KMS-11 (cell line): Measurements from ENCODE around the gene COBL.

Experiments used
- H2AFZ ChIP-seq: fragments of 200-600 bp; sonication (generic); 2 replicates; pipeline ENCODE4 v1.6.1; 2016; ENCODE audit warnings: antibody characterized with exemption, mixed run types, low read depth
- H3K27ac ChIP-seq: fragments of 200-600 bp; sonication (generic); 2 replicates; pipeline ENCODE4 v1.6.1; 2016; ENCODE audit warnings: mild to moderate bottlenecking, mixed run types
- H3K27me3 ChIP-seq: fragments of 200-600 bp; sonication (generic); 2 replicates; pipeline ENCODE4 v1.6.1; 2017; ENCODE audit warnings: mild to moderate bottlenecking, low read depth, mixed run types, moderate library complexity; ENCODE audit not compliant: insufficient read depth
- H3K36me3 ChIP-seq: fragments of 200-600 bp; sonication (generic); 2 replicates; pipeline ENCODE4 v1.6.1; 2017; ENCODE audit warnings: mild to moderate bottlenecking, mixed run types; ENCODE audit not compliant: insufficient read depth
- H3K4me1 ChIP-seq: fragments of 200-600 bp; sonication (generic); 2 replicates; pipeline ENCODE4 v1.6.1; 2016; ENCODE audit warnings: mild to moderate bottlenecking, low read depth, mixed run types; ENCODE audit not compliant: poor library complexity, severe bottlenecking
- H3K4me2 ChIP-seq: fragments of 200-600 bp; sonication (generic); 2 replicates; pipeline ENCODE4 v1.7.0; 2016; ENCODE audit warnings: mild to moderate bottlenecking, mixed run types
- H3K4me3 ChIP-seq: fragments of 200-600 bp; sonication (generic); IDR thresholded peaks from 2 replicates; pipeline ENCODE4 v1.6.1; 2017; ENCODE audit warnings: low read depth, low read length, mixed read lengths; ENCODE audit not compliant: insufficient read depth
- H3K79me2 ChIP-seq: fragments of 200-600 bp; sonication (generic); 2 replicates; pipeline ENCODE4 v1.6.1; 2016; ENCODE audit warnings: low read depth, mixed run types; ENCODE audit not compliant: insufficient read depth
- H3K9ac ChIP-seq: fragments of 200-600 bp; sonication (generic); 2 replicates; pipeline ENCODE4 v1.6.1; 2016; ENCODE audit warnings: mild to moderate bottlenecking, mixed run types
- H4K20me1 ChIP-seq: fragments of 200-600 bp; sonication (generic); 2 replicates; pipeline ENCODE4 v1.6.1; 2016; ENCODE audit warnings: mild to moderate bottlenecking, mixed run types; ENCODE audit not compliant: insufficient read depth
- TF ChIP-seq, protein P1 (sequence below): fragments of 200-600 bp; sonication (generic); conservative IDR thresholded peaks from 2 replicates; pipeline ENCODE4 v1.6.1; 2017; ENCODE audit warnings: low read depth, mild to moderate bottlenecking, antibody characterized with exemption, low read length, moderate library complexity, mixed read lengths

COBL gene

DNA sequence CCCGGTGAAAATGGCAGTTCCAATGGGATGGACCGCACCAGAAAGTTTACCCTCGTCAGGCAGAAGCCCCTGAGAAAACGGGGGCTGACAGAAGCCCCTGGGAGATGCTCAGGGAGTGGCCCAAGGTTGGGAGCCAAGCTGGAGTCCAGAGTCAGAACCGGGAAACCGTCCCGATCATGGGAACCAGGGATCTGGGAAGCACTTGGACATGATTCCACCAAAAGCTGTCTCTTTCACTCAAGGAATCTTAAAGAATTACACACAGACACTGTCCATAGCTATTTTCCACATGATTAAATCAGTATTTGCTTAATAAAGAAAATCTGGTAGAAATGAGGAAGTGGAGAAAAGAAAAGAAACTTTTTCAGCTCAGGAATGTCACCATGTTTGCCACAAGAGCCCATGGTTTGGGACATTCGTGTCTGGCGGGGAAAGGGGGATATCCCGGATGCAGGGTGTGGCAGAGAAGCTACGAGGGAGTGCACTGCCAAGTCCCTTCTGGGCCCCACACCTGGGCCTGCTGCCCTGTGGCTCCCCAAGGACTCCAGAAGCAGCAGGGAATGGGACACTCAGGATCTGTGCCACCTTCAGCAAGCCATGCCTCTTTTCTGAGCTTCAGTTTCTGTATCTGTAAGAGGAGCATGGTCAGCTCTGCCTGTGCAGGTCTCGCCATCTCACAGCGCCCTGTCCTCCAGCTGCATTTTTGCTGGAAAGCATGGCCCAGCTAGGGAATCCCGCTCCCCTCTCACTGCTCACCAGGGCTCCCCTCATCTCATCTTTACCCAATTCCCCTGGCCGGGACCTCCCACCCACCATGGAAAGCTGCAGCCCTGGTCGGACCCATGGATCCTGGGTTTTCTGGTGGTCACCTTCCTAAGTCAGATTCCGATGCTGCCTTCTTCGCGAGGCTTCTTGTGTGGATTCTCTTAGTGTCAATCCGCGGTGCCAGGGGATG is 308.8 kb downstream of the COBL start:
- Histone ChIP-seq H3K27me3 (no peaks in the 10 kb centered on the region), H3K36me3 (no peaks in the 10 kb centered on the region), H3K4me2 (no peak overlapping the region), H3K4me3 (no peak overlapping the region), H3K9ac (no peak overlapping the region), H2AFZ (no peak overlapping the region), H3K79me2 (no peaks in the 10 kb centered on the region), H3K4me1 (no peaks in the 10 kb centered on the region), H4K20me1 (no peaks in the 10 kb centered on the region), H3K27ac (no peak overlapping the region)
- TF ChIP-seq, protein P1, sequence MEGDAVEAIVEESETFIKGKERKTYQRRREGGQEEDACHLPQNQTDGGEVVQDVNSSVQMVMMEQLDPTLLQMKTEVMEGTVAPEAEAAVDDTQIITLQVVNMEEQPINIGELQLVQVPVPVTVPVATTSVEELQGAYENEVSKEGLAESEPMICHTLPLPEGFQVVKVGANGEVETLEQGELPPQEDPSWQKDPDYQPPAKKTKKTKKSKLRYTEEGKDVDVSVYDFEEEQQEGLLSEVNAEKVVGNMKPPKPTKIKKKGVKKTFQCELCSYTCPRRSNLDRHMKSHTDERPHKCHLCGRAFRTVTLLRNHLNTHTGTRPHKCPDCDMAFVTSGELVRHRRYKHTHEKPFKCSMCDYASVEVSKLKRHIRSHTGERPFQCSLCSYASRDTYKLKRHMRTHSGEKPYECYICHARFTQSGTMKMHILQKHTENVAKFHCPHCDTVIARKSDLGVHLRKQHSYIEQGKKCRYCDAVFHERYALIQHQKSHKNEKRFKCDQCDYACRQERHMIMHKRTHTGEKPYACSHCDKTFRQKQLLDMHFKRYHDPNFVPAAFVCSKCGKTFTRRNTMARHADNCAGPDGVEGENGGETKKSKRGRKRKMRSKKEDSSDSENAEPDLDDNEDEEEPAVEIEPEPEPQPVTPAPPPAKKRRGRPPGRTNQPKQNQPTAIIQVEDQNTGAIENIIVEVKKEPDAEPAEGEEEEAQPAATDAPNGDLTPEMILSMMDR: no peak

DNA sequence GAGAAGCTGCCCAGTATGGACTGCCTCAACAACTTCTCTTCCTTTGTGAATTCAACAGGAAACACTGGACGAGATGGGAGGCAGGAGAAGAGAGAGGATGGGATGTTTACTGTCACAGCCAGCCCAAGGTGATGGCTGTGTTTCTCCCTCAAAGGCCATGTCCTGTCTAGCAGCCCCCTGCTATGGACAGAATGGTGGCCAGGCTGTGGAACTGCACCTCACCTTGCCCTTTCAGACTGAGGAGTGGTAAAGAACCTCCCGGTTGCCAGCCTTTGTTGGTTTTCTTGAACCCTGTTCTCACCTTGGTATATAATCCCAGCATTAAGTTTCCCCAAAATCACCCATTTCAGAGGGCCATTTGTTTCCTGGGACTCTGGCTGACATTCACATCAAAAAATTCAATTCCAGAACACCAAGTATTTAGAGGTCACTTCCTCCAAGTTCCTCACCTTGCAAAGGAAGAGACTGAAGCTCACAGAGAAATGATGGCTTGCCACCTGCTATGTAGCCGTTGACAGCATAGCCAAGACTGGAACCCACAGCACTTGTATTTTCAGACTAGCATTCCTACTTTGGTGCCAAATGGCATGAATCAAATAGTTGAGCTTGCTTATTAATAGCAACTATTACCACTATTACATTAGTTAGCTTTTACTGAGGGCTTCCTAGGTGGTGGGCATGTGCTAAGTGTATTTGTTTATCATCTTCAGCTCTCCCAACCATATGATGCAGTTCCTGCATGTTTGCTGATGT is 309.9 kb downstream of the COBL start:
- Histone ChIP-seq H3K36me3 (no peaks in the 10 kb centered on the region), H3K27me3 (no peaks in the 10 kb centered on the region), H2AFZ (no peak overlapping the region), H4K20me1 (no peaks in the 10 kb centered on the region), H3K27ac (no peak overlapping the region), H3K4me1 (no peaks in the 10 kb centered on the region), H3K4me3 (no peak overlapping the region), H3K4me2 (no peak overlapping the region), H3K79me2 (no peaks in the 10 kb centered on the region), H3K9ac (no peak overlapping the region)
- TF ChIP-seq, protein P1: no peak

- Histone ChIP-seq H3K4me3 (no peak overlapping the region), H4K20me1 (no peaks in the 10 kb centered on the region), H3K36me3 (no peaks in the 10 kb centered on the region), H2AFZ (no peak overlapping the region), H3K4me1 (no peaks in the 10 kb centered on the region), H3K4me2 (no peak overlapping the region), H3K27me3 (no peaks in the 10 kb centered on the region), H3K27ac (no peak overlapping the region), H3K79me2 (no peaks in the 10 kb centered on the region), H3K9ac (no peak overlapping the region)
- TF ChIP-seq, protein P1: no peak
These were observed 311.5 kb downstream of the COBL start for GRCh38 chr7:51005074-51005473.

DNA sequence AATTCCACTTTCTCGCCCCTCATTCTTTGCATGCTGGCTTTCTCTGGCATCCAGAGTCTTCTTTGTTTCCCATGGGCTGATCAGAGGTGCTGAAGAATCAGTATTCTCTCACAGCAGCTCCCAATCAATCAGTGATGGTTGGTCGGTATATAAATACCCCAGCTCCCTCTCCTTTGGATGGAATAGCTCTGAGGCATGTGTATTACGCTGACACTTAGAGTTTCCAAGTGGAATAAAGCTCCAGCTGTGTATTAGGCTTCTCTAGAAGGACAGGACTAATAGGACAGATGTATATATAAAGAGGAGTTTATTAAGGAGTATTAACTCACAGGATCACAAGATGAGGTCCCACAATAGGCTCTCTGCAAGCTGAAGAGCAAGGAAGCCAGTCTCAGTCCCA is 315.7 kb downstream of the COBL start:
- Histone ChIP-seq H3K4me2 (no peak overlapping the region), H3K36me3 (no peaks in the 10 kb centered on the region), H3K4me3 (no peak overlapping the region), H3K4me1 (no peaks in the 10 kb centered on the region), H3K27me3 (no peaks in the 10 kb centered on the region), H4K20me1 (no peaks in the 10 kb centered on the region), H2AFZ (no peak overlapping the region), H3K27ac (no peak overlapping the region), H3K9ac (no peak overlapping the region), H3K79me2 (no peaks in the 10 kb centered on the region)
- TF ChIP-seq, protein P1: no peak
